CD4-positive, alpha-beta T cell treated with Interleukin-2 at 100 ng/mL for 4 hours (primary cell): Measurements from ENCODE around the gene CERS6.

ENCODE experiments used
- DNase-seq: peaks from one replicate; pipeline ENCODE4 v3.0.0-alpha.2; 2020; ENCODE audit warnings: low spot score

The CERS6 gene

DNA sequence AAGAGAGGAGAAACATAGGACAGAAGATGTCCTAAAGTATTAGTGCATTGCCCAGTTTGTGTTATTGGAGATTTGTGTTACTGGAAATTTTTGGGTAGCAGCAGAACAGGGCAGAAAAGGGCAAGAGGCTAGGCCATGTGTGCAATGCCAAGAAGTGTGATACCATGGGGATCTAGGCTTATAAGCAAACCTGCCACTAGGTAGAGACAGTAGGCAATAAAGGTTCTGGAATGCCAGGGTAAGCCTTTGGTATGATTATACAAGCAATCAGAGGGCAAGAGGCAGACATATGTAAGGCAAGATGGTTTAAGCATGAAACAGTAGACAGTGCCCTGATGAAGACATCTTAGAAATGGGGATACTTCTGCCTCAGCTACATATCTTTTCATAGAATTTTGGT, 12.3 kb upstream of the CERS6 start:
- no peak for DNase-seq

DNA sequence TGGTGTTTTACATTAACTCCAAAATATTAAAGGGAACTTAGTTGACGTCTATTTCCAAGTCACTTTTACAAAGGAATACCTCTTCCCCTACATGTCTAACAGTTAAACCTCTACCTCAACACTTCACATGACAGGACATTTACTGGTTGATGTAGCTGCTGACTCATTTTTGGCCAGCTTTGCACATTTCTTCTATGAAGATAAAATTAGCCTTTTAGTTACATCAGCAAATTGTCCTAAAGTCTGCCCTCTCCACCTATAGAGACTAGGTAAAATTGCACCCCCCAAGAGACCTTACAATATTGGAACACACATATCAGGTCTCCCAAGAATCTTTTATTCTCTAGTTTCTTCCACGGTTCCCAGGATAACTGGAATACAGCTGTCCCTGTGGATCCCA, 10.1 kb upstream of the CERS6 start:
- DNase-seq, result no peak

DNA sequence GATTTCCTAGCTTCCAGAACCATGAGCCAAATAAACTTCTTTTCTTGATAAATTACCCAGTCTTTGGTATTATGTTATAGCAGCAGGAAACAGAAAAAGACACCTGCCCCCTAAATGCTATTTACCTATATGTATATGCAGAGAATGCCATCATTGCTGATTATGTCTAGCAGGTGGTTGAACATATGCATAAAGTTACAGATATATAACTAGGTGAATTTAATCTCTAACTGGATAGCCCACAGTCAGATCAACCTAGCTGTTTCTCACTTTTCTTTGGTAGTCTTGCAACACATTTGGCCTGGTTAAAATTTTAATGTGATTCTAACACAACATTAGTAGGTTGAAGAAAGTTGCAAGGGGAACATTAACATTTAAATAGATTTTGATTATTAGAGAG, 7.1 kb upstream of the CERS6 start:
- DNase-seq, result no peak

DNA sequence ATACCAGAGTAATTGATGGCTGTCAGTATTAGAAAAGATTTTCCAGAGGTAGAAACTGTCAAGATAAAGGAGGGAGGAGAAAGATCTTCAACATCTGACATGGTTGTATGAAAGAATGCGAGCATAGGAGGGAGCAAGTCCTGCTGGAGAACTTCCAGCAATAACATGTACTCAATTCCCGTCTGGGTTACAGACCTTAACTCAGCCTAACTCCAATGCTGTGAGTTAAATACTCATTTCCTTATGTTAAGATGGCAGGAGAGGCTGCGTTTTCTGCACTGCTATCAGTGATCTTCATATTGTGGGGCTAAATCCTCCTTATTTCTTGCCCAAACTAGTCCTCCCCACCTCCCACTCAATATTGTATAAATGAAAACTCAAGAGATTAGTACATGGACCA, 6.7 kb upstream of the CERS6 start:
- no peak for DNase-seq

DNA sequence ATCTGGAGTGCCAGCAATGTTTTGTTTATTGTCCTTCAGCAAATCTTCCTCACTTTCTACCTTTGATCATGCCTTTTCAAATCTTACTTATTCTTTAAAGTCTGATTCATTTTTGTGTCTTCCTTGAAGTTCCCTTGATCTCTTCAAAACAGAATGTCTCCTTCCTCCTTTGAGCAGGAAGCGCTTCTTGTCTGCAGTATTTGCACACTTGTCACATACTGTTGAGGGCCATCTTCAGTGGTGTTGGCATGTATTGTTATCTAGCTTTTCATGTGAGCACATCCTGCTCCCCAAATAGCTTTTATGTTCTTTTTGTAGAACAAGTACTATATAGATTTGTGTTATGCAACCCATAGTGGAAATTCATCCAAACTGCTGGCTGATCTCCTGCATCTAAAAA, 5.9 kb upstream of the CERS6 start:
- peak; percentile 22 for DNase-seq

DNA sequence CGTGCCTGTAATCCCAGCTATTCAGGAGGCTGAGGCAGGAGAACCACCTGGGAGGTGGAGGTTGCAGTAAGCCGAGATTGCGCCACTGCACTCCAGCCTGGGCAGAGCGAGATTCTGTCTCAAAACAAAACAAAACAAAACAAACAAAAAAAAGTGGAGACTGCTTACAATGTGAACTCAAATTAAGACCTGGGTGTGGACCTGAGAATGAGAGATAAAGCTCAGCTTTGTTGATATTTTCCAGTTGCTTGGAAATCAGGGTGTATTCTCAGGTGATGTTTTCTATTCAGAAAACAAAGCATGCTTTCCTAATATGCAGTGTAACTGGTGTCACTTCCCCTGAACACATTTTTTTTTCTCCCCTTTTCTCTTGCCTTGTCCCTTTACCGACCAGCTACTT, 5.3 kb upstream of the CERS6 start:
- DNase-seq, result no peak

DNA sequence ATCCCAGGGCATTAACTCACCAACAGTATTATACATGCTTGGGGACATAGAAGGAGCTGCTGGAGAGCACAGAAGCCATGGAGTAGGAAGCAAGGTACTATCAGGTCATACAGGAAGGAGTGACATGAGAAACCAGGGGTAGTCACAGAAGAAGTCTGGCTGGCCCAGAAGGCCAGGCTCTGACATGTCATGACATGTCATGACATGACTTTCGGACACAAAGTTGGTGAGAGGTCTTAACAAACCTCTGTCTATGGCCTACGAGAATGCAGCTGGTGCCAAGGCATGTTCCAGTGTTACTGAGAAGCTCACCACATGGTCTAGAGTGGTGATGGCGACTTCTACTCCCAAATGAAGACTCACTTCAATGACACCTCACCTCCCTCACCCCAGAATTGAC, 3.3 kb upstream of the CERS6 start:
- DNase-seq, result no peak

DNA sequence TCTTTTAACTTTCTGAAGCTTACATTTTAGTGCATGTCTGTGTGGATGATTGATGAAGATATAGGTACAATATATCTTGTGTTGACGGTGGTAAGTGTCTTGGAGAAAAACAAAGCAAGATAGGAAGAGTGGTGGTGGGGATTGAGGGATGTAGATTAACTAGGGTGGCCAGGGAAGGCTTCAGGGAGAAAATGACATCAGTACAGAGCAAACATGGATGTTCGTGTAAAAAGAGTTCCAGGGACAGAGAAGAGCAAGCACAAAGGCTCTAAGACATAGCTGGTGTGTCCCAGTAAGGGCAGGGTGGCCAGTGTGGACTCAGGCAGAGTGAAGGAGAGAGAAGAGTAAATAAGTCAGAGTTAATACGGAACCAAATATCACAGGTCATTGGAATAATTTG, 2.7 kb upstream of the CERS6 start:
- no peak for DNase-seq

DNA sequence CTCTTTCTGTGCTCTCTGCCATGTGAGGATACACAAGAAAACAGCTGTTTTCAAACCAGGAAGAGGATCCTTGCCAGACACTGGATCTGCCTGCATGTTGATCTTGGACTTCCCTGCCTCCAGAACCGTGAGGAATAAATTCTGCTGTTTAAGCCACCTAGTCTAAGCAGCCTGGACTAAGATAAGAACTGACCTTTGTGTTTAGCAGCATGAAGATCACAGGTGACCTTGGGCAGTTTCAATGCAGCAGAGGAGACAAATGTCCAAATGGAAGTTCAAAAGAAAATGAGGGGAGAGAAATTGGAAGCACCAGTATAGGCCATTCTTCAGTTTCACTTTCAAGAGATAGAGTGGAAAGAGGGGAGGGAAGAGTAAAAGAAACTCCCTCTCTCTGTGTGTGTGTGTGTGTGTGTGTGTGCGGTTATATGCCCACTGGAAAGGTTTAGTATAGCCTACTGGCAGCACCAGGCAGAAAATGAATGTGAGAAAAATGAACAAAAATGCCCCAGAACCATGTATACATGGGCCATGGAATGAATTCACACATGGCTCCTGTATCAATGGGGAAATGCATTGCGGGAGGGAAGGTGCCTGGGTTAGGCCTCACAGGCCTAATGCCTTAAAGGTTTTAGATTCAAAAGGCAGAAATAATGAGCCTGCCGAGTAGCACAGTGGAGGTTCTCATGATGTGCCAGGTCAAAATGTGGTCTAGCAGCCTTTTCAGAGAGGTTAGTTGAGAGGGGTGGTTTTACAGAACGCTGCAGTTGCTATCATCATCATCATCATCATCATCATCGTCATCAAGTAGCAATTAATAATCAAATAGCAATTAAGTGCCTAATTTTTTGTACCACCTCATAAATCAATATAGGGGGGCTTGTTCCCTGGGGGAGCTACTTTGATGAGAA, 1.1 kb upstream of the CERS6 start:
- no peak for DNase-seq

DNA sequence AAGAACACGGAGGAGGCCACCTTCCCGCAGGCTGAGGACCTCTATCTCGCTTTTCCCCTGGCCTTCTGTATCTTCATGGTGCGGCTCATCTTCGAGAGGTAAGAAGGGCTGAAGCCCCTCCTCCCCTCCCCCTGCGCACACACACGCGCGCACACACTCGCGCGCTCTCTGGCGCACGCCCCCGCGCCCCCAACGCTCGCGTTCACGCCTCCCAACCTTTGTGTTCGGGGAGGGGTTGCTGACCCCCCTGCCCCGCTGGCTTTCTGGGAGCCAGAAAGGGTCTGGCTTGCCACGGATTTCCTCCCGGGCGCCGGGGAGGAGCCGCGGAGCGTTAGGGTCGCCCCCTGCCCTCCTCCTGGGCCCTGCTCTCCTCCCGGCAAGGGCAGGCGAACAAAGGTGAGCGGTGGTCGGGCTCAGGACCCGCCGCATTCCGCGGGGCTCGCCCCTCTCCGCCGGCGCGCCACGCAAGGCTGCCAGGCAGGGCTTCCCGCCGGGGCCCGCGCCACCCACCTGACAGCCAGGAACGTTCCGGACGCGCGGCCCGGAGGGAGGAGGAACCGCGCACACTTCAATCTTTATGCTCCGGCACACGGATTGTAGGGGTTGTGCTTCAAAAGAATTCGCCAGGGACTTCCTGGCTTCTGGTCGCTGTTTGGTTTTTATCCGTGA, 583 bp downstream of the CERS6 start:
- no peak for DNase-seq

DNA sequence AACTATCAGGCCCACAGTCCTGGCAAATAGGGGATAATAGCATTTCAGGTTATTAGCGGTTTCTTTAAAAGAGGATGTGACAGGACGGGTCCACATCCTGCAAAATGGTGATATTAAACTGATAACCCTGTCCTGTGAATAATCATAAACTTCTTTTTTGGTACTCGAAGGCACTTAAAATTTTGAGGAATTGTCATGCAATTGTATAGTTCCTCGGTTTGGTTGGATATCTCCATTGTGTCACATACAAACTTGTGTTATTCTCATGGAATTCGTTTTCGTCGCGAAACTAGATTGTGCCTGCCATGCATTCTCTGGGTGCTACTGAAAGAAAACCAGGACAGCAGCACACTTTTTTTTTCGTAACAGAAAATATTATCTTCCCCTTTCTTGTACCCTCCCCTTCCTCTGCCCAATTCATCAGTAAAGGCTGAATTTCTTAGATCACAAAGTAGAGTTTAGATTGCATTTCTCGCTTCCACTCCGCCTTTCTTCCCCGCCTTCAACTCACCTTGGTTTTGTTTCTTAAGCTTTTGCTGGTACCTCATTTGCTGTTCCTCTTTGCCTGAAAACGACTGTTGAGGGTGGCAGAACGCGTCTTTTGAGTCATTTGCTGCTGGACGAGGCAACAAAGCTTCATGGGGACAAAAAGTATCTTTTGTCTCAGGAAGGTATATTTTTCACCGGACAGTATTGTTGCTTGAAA, 1.3 kb downstream of the CERS6 start:
- DNase-seq, result no peak

DNA sequence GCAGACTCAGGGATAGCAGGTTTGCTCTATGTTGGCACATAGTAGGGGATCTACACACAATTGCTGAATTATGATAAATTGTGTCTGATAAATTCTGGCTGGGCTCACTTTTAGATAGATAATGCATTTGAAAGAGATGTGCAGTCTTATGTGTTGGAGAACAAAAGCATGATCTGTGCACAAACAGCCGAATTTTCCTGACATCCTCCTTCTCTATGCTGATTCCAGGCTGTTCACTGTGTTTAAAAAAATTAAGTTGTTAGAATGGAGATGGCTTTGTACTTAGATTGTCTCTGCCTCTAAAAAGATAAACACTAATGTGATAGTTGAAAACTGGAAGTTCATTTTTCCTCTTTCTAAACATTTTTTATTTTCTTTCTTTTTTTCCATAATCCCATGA, 2.1 kb downstream of the CERS6 start:
- DNase-seq, result no peak

DNA sequence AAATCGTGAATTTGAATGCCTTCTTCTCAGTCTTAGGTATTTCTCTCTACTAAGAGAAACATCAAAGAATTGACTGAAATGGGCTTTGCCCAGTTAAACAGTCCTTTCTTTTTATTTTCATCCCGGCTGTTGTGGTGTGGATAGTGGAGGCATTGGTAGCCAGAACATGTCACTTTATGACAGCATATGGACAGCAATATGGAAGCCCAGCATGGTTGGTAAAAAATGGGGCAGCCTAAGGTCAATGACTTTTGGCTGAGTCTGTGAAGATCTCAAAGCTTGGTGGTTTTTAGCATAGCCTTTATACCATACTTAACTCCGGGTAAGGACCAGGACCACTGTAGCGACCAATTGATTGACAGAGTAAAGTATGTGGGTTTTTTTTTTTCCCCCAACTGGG, 3.2 kb downstream of the CERS6 start:
- no peak for DNase-seq

DNA sequence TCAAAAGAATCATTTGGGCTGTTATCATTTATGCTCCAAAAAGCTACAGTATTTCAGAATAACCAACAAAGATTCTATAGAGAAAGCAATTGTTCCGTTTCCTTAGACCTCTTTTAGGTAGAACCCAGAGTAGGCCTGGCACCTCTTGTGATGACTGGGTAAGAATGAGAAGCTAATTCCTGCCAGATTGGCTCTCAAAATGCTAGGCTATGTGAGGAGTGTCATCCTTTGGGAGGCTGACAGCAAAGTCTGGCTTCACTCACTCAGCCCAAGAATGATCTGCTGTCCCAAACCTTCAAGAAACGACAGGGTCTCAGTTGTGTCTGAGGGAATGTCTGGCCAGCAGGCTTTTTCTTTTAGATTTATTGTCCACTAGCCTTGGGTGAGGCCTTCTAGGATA, 4.5 kb downstream of the CERS6 start:
- no peak for DNase-seq

DNA sequence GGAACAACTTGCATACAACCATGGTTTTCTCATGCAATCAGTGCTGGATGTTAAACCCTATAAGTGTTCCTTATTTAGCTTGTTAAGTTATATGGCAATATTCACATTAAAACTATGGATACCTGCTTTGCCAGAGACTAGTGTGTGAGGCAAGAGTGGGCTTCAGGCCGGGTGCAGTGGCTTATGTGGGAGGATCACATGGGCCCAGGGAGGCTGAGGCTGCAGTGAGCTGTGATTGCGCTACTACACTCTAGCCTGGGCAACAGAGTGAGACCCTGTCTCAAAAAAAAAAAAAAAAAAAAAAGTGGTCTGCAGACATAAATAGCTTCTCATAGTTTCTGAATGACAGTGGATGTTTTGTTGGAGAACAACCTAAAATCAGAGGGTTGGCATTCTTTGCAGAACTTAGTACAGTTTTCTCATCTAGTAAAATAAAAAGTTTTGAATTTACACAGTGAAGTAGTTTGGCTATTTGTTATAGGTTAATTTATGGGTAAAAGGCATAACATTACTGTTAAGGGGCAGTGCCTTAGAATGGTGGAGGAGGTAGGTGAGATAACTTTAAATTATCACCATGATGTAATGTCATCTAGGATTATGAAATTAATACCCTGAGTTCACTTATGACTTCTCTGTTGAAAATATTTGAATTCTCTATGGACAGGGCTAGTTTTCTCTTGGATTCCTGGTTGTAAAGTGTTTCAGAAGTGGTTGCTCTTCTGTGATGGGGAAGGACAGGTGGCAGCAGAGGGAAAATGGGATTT, 5.3 kb downstream of the CERS6 start:
- no peak for DNase-seq

DNA sequence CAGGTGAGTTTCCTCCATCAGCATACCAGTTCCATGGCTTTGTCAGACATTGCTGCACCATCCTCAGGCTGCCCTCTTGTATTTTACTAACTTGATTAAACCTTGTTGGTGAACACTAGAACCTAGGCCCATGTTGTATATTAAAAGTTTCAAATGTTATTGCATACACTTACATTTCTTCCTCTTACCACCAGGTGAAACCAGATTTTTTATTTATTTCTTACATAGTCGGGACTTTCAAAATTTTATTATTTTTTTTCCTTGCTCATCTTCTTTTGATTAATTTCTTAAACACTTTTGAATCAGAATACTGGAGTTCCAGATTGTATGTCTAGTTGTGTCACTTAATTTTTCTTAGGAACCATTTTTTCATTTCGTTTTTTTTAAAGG, 5.9 kb downstream of the CERS6 start:
- no peak for DNase-seq

DNA sequence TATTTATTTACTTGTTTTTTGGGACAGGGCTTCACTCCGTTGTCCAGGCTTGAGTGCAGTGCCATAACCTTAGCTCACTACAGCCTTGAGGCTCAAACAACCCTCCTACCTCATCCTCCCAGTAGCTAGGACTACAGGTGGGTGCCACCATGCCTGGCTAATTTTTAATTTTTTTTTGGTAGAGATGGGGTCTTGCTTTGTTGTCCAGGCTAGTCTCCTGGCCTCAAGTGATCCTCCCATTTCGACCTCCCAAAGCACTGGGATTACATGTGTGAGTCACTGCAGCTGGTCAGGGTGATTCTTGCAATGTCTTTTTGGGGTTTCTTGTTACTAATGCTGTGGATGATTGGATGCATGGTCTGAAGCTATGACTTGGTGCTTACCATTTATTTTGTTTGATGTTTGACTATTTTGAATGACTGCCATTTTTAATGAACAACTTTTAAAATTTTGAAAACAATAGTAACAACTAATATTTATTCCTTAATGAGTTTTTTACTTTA, 6.5 kb downstream of the CERS6 start:
- DNase-seq, result no peak

DNA sequence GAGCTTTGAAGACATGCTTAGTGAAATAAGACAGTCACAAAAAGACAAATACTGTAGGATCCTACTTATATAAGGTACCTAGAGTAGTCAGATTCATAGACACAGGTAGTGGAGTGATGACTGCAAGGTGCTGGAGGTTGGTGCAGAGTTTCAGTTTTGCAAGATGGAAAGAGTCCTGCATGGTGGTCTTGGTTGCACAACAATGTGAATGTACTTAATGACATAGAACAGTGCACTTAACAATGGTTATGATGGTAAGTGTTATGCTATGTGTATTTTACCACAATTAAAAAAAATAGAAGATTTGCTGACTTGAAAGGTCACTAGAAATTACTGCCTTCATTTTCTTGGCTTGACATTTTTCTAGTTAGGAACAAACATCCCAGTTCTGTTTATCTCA, 9.5 kb downstream of the CERS6 start:
- DNase-seq, result no peak

DNA sequence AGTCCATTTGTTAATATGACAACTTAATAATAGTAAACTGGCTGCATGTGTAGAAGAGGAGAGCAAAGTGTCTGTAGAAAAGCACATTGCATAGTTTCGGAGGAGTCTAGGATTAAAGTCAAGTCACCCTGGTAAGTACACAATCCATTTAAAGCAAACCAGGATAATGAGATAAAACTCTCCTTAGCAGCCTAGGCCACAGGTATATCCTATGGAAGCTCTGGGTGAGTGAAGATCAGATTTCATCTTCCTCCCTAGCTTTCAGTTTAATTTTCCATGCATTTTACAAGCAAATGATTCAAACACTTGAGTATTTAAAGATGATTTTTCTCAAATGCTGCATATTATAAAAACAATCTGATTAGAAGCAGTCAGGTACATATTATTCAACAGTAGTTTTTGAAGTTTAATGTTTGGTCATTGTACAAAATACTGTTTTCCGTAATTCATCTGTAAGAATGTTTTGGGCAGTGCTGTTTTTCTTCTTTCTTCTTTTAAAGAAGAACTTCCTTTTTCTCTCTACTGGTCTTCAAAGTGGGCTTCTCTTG, 10.2 kb downstream of the CERS6 start:
- no peak for DNase-seq

DNA sequence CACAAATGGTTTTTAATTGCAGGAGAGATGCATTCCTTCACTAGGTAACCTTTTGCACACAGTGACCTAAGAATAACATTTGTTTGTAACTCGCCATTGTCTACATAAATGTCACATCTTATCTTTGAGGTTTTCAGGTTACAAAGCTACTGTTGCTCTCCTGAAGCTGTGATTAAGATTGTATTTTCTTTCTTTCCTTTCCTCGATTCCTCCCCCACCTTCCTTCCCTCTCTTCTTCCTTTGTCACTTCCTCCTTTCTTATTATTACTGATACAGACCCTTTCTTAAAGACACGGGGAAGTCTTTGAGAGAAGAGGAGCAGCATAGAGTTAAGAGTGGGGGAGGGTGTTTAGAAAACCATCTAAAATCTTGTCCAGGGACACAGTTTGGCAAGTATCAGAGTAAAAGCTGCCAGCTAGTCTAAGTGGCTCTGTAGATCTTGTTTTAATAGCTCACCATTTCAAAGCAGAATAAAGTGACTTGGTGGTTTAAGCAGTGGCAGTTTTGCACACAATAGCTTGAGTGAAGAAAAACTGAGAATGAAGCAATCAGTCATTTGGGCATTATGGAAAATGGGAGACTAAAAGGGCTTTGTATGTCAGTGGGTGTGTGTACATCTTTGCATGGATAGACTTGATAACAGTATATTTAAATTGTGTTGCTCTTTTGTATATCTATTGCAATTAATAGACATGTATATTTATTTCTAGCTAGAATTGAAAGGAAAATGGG, 10.9 kb downstream of the CERS6 start:
- no peak for DNase-seq

DNA sequence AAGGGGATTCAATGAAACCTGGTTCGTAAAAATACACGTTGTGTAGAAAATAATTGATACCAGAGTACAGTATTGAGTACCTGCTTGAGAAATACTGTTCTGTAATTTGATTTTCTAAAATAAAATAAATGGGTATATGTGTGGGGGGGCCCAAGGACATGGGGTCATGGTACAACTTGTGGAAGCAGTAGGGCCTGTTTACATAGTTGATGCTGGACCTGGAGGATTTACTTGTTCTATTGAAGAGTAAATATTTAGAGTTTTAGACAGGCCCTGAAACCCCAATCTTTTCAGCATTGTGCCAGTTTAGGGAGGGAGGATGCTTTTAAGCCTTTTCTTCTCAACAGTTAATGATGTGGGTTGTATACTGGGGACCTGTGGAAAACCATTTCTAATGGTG, 11.7 kb downstream of the CERS6 start:
- no peak for DNase-seq
